Fibroblast of lung (primary cell): ENCODE results near the gene TRAF4.

Source experiments
- EZH2 ChIP-seq: IDR thresholded peaks from 2 replicates; pipeline ENCODE4 v1.5.1; 2012; ENCODE audit warnings: low read length, control low read depth, mild to moderate bottlenecking; ENCODE audit errors: missing control alignments
- TF ChIP-seq, protein P1 (sequence below), 2 donors: IDR thresholded peaks in 1 of 2; conservative IDR thresholded peaks in 1 of 2; 1 replicate in 1 of 2; 2 replicates in 1 of 2; pipeline ENCODE4 v1.5.1; 2011 to 2012; ENCODE audit warnings: low read length in 2 of 2, control low read depth in 1 of 2, inconsistent platforms in 1 of 2, low read depth in 1 of 2, mild to moderate bottlenecking in 1 of 2

DNA sequence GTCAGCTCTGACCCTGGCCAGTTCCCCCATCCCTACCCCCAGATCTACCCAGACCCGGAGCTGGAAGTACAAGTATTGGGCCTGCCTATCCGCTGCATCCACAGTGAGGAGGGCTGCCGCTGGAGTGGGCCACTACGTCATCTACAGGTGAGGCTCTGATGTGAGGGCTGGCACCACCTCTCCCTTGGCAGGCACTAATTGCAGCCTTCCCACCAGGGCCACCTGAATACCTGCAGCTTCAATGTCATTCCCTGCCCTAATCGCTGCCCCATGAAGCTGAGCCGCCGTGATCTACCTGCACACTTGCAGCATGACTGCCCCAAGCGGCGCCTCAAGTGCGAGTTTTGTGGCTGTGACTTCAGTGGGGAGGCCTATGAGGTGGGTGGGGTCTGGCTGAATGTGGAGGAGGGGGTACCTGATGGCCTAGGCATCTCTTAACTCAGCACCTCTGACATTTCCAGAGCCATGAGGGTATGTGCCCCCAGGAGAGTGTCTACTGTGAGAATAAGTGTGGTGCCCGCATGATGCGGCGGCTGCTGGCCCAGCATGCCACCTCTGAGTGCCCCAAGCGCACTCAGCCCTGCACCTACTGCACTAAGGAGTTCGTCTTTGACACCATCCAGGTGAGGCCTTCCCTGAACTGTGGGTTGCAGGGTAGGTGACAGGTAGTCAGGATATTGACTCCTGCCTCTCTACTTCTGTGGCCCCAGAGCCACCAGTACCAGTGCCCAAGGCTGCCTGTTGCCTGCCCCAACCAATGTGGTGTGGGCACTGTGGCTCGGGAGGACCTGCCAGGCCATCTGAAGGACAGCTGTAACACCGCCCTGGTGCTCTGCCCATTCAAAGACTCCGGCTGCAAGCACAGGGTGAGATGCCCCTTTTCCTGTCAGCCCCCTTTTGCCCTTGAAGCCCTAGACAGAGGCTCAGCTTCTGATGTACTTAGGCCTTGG lies 4.3 kb downstream of the TRAF4 start:
- TF ChIP-seq, protein P1, sequence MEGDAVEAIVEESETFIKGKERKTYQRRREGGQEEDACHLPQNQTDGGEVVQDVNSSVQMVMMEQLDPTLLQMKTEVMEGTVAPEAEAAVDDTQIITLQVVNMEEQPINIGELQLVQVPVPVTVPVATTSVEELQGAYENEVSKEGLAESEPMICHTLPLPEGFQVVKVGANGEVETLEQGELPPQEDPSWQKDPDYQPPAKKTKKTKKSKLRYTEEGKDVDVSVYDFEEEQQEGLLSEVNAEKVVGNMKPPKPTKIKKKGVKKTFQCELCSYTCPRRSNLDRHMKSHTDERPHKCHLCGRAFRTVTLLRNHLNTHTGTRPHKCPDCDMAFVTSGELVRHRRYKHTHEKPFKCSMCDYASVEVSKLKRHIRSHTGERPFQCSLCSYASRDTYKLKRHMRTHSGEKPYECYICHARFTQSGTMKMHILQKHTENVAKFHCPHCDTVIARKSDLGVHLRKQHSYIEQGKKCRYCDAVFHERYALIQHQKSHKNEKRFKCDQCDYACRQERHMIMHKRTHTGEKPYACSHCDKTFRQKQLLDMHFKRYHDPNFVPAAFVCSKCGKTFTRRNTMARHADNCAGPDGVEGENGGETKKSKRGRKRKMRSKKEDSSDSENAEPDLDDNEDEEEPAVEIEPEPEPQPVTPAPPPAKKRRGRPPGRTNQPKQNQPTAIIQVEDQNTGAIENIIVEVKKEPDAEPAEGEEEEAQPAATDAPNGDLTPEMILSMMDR (conservative IDR thresholded peaks at IDR 0.05 in 1 of 2, IDR thresholded peaks at IDR 0.05 in 1 of 2; ENCODE audit: low read depth in 1 of 2, low read length in 2 of 2), result no peak
- no peak for TF ChIP-seq EZH2
